Measurements from ENCODE around the gene PROM1.

- TF ChIP-seq CTCF (IDR thresholded peaks at IDR 0.05) (no peak), POLR2A (IDR thresholded peaks at IDR 0.05) (no peak), POLR2AphosphoS5 (IDR thresholded peaks at IDR 0.05; ENCODE audit: insufficient read depth in 1 of 2, low read depth in 1 of 2) (no peak)
These were observed 4.8 kb downstream of the PROM1 start for GRCh38 chr4:16079046-16079445.
